ENCODE measurements around the gene TECPR1. TPM values are rescaled to one million over a fixed set of nuclear protein-coding genes. Genes with fewer than 3 reads are reported as not detected.

The TECPR1 gene
- total RNA-seq, 2 donors from 2014 or later, result 19.7 to 28.3 TPM

GRCh38 chr7:98168904-98169621, 83.0 kb downstream of the TECPR1 start:
- Histone ChIP-seq H3K4me3 (no peak overlapping the region), H3K4me1 (peaks cover 71% of the 10 kb centered on the region), H3K27ac (peak overlapping the region; percentile 11 to 91 (median 72)), H3K9me3 (no peaks in the 10 kb centered on the region), H3K27me3 (no peaks in the 10 kb centered on the region), H3K36me3 (replicated peaks in 1 of 2; ENCODE audit: insufficient read depth in 1 of 2, low read depth in 2 of 2) (no peaks in the 10 kb centered on the region)
- intact Hi-C loops (cut with DNase I), result loop anchor here (5.0 kb wide), 1 partner anchor 147 kb away; no protein-coding TSS in a partner anchor
- WGBS, 2 donors, result 48 to 52% methylated on average over 5 of the region's 5 CpGs
- TF ChIP-seq, protein P1, sequence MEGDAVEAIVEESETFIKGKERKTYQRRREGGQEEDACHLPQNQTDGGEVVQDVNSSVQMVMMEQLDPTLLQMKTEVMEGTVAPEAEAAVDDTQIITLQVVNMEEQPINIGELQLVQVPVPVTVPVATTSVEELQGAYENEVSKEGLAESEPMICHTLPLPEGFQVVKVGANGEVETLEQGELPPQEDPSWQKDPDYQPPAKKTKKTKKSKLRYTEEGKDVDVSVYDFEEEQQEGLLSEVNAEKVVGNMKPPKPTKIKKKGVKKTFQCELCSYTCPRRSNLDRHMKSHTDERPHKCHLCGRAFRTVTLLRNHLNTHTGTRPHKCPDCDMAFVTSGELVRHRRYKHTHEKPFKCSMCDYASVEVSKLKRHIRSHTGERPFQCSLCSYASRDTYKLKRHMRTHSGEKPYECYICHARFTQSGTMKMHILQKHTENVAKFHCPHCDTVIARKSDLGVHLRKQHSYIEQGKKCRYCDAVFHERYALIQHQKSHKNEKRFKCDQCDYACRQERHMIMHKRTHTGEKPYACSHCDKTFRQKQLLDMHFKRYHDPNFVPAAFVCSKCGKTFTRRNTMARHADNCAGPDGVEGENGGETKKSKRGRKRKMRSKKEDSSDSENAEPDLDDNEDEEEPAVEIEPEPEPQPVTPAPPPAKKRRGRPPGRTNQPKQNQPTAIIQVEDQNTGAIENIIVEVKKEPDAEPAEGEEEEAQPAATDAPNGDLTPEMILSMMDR (IDR thresholded peaks at IDR 0.05), result peak in 1 of 7 experiments; percentile 8
- no peak for TF ChIP-seq POLR2A (IDR thresholded peaks at IDR 0.05)
- DNase-seq (peak in 1 of 4 donors; percentile 39), ATAC-seq (no peak)

- H3K27ac ChIP-seq, result peak overlapping the region in 3 of 4 donors; percentile 22 to 83 (median 62)
- H3K36me3 ChIP-seq (replicated peaks in 1 of 2; ENCODE audit: insufficient read depth in 1 of 2, low read depth in 2 of 2), result no peaks in the 10 kb centered on the region
- H3K4me3 ChIP-seq, result no peak overlapping the region
- peak; percentile 68 for ATAC-seq
- H3K9me3 ChIP-seq, result no peaks in the 10 kb centered on the region
- intact Hi-C loops (cut with DNase I), result loop anchor here (5.0 kb wide), 1 partner anchor 146 kb away; no protein-coding TSS in a partner anchor
- 53 to 58% methylated on average over 17 of the region's 17 CpGs for WGBS, 2 donors
- no peaks in the 10 kb centered on the region for H3K27me3 ChIP-seq
- peaks cover 71% of the 10 kb centered on the region for H3K4me1 ChIP-seq
- TF ChIP-seq, protein P1 (IDR thresholded peaks at IDR 0.05), result peak; percentile 84 to 95 (median 91)
- TF ChIP-seq POLR2A (IDR thresholded peaks at IDR 0.05), result no peak
- peak; percentile 80 to 90 (median 85) for DNase-seq
Observed at GRCh38 chr7:98168181-98168903, 83.7 kb downstream of the TECPR1 start.

- ATAC-seq, result no peak
- H3K4me1 ChIP-seq, result peaks cover 65% of the 10 kb centered on the region
- H3K4me3 ChIP-seq, result no peak overlapping the region
- peak in 1 of 4 donors; percentile 15 for DNase-seq
- H3K27me3 ChIP-seq, result no peaks in the 10 kb centered on the region
- no peaks in the 10 kb centered on the region for H3K36me3 ChIP-seq (replicated peaks in 1 of 2; ENCODE audit: insufficient read depth in 1 of 2, low read depth in 2 of 2)
- H3K9me3 ChIP-seq, result no peaks in the 10 kb centered on the region
- 85 to 90% methylated on average over 15 of the region's 15 CpGs for WGBS, 2 donors
- TF ChIP-seq POLR2A (IDR thresholded peaks at IDR 0.05), result no peak
- TF ChIP-seq, protein P1 (IDR thresholded peaks at IDR 0.05), result no peak
- intact Hi-C loops (cut with DNase I), result loop anchor here (5.0 kb wide), 1 partner anchor 145 kb away; no protein-coding TSS in a partner anchor
- H3K27ac ChIP-seq, result peak overlapping the region in 2 of 4 donors; percentile 22 to 83
Observed at GRCh38 chr7:98167653-98168052, 84.4 kb downstream of the TECPR1 start.

DNA sequence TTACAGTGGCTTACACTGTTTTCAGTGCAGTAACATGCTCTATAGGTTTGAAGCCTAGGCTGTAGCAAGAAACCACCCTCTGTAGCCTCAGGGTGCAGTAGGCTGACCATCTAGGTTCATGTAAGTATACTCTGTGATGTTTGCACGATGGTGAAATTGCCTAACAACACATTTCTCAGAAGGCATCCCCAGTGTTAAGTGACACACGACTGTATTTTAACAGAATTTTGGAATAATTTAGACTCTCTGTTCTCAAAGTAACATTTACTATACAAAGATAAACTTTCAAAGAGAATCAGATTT, 85.4 kb downstream of the TECPR1 start:
- H3K27me3 ChIP-seq, result no peaks in the 10 kb centered on the region
- TF ChIP-seq, protein P1 (IDR thresholded peaks at IDR 0.05), result no peak
- TF ChIP-seq POLR2A (IDR thresholded peaks at IDR 0.05), result no peak
- no peak overlapping the region for H3K4me3 ChIP-seq
- H3K36me3 ChIP-seq (replicated peaks in 1 of 2; ENCODE audit: insufficient read depth in 1 of 2, low read depth in 2 of 2), result no peaks in the 10 kb centered on the region
- WGBS, 2 donors, result 65 to 72% methylated on average over 2 of the region's 2 CpGs
- intact Hi-C loops (cut with DNase I), result loop anchor here (5.0 kb wide), 1 partner anchor 144 kb away; no protein-coding TSS in a partner anchor
- H3K9me3 ChIP-seq, result no peaks in the 10 kb centered on the region
- H3K27ac ChIP-seq, result peak overlapping the region in 1 of 4 donors; percentile 2
- no peak for ATAC-seq
- no peak for DNase-seq
- H3K4me1 ChIP-seq, result peaks cover 54% of the 10 kb centered on the region
